AG08396 (cell line): ENCODE results near the gene UNK.

ENCODE experiments used
- DNase-seq: peaks from one replicate; pipeline ENCODE4 v3.0.0; 2012; ENCODE audit warnings: low spot score, mixed read lengths

The UNK gene

DNA sequence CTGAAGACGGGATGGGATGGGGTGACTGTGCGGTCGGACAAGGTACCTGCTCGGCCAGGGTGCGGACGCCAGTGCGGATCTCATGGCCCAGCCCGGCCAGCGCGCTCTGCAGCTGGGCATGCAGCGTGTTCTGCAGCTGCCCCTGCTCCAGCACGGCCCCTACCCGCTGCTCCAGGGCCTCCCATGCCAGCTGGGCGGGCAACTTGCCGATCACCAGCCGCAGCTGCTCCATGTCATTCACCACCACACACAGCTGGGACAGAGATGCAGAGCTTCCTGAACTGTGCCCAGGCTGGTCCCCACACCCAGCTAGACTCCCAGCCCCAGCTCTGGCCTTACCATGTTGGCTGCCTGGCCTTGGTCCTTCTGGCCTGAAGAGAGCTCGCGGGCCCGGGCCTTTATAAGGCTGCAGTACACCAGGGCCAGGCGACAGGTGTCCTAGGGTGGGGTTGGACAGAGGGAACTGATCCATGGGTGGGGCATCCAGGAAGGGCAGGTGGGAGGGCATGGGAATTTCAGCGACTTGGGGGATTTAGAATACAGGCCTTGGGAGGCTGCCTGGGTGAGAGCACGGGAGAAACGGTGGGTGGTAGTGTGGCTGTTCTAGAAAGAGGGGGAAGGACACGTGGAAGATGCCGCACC, 49.8 kb downstream of the UNK start:
- no peak for DNase-seq

DNA sequence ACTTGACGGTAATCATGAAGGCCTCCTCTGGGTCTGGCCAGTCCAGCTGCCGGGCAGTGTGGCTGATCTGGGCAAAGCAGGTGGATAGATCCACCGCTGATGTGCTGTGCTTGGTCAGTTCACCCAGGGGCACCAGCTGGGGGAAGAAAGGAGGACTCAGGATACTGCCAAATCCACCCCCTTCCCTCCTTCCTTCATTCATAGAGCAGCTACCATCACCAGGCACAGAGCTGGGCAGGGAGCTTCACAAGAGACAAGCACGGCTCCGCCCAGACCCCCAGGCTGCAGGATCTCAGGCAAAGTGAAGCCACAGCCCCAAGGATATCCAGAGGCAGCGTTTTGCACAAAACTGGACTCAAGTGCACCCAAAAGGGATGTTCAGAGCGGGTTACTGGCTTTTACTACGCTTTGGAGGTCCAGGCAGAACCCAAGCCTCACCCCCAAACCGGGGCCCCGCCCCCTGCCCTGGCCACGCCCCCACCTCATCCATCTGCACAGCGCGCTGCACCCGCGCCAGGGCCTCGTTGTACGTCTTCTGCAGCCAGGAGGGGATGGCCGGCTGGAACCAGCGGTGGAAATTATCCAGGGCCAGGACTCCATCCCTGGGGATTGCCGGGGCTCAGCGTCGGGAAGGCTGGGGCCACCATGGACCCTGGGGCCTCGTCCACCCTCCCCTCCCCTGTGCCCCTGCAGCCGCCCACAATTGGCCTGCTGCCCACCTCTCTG, 50.5 kb downstream of the UNK start:
- peak; percentile 65 for DNase-seq

DNA sequence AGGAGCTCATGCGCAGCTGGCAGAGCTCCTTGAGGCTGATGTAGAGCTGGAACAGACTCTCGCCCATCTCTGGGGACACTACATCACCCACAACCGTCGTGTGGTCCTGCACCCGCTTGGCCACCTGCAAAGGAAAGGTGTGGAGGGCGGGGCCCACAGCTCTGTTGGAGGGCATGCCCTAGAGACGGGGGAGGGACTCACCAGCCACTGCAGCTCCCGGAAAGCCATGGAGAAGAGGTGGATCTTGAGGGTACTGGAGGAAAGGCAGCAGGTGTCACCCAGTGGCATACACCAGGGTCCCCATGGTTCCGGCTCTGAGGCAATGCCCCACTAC, 51.0 kb downstream of the UNK start:
- no peak for DNase-seq

DNA sequence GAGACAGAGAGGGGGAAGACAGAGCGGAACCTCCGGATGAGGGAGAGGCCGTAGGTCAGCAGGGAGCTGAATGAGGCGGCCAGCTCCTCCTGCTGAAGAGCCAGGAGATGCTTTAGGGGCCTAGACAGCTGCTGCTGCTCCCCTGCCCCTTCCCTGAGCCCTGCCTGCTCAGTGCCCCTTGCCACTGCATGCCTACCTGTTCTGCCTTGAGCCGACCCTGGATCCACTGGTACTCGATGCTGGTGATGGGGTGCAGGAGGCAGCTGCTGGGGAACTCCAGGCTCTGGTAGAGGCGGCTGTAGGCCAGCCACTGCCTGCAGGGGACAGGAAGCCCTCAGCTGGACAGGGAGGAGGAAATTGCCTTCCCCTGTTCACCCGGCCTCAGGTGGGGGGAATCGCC, 52.0 kb downstream of the UNK start:
- no peak for DNase-seq

DNA sequence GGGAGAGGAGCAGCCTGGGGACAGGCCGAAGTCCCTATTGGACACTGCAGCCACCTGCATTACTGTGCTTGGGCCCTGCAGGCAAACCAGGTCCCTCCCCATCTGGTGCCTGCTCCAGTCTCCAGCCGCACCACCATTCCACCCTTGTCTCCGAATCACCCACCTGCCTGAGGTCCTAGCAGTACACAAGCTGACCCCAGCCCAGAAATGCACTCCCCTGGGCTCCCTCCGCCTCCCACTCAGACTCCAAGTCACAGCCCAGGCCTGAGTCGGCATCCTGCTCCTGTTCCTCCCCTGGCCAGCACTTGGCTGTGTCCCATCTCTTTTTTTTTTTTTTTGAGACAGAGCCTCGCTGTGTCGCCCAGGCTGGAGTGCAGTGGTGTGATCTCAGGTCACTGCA, 53.3 kb downstream of the UNK start:
- no peak for DNase-seq

DNA sequence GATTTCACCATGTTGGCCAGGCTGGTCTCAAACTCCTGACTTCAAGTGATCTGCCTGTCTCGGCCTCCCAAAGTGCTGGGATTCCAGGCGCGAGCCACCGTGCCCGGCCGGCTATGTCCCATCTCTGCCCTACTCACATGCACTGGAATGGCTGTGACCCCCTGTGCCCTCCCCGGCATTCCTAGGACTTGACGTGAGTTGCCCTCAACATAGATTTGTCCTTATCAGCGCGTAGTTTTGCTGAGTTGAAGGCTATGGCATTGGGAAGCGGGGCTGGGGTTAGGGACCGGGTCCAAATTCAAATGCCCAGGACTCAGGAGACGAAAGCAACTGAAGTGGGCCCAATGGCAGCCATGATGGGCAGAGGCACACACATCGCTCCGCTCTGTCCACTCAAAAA, 53.8 kb downstream of the UNK start:
- no peak for DNase-seq

DNA sequence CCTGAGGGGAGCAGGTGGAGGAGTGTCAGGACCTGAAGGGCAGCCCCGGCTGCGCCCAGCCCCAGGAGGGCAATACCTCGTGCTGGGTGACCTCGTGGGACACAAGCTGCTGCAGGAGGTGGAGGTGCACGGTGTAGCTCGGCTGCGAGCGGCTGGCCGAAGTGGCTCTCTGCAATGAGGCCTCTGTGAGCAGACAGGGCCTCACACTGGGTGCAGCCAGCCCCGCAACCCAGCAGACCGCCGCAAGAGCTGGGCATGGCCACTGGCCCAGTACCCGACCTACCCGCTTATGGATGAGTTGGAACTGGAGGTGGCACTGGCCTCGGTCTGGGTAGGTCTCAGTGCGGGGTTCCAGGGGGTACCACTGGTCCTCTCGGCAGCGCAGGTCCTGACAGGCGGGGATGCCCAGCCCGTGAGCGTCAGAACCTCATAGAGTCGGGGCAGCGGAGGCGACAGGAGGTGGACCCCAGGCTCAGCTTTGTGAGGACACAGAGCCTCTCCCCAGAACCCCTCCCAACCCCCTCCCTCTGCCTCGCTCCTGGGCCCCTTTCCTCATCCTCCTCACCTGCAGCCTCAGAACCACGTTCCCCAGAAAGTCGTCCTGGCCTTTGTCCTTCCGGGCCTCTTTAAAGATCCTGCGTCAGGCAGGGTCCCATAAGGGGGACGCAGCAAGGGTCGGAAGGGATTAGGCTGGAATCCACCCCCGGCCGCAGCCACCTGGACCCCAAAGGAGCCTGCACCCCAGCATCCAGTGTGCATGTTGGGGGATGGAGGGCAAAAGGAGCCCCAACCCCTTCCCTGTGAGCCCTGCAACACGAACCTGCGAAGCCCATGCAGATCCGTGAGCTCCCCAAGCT, 55.6 kb downstream of the UNK start:
- DNase-seq, result no peak

DNA sequence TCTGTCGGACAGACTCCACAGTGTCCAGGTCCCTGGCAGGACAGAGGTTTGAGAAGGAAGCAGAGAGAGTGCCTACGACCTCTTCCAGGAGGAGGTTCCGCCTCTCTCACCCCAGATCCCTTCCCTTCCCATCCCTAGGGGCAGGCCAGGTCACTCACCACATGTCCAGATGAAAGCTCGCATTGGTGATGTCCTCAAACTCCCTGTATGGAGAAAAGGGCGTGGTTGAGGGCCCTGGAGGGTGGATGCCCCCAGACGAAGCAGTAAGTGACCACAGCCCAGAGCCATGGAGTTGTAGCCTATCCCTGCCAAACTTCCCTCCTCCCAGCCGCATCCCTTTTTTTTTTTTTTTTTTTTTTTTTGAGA, 56.2 kb downstream of the UNK start:
- no peak for DNase-seq

DNA sequence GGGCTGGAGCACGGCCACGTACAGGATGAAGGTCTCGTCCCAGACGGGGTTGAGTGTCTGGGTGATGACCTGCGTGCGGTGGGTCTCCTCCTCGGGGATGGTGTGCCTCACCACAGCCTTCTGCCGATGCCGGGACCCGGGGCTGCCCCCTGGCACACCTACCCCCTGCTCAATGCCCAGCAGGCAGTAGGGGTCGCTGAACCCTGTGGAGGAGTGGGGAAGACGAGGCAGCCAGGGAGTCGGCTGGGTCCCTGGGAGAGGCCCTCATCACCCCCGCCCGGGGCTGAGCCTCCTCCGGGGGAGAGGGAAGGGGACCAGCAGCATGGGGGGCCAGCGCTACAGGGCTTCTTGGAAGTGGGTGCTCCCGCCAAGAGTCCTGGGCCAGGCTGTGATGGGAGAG, 57.8 kb downstream of the UNK start:
- no peak for DNase-seq

DNA sequence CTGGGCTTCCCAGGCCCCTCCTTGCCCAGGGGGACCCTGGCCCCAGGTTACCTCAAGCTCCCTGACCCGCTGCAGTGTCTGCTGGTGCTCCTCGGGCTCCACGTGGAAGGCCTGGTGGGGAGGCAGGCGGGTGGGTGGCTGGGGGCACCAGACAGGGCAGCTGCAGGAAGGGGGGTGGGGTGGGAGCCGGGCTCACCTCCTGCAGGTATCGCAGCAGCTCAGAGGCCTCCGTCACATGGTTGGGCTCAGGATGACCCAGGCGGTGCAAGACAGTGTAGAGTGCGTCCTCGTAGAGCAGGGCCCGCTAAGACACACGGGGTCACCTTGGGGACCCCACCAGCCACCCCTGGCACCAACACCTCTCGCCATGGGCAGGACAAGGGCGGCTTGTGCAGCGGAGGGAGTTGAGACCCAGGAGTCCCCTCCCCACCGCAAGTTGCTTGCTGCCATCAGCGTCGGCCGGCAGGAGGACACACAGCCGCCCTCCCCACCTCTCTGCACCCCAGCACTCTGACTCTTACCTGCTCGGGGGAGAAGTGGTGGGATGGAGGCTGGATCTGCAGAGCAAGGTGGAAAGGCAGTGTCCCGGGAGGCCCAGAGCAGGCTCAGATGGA, 58.5 kb downstream of the UNK start:
- DNase-seq, result no peak

DNA sequence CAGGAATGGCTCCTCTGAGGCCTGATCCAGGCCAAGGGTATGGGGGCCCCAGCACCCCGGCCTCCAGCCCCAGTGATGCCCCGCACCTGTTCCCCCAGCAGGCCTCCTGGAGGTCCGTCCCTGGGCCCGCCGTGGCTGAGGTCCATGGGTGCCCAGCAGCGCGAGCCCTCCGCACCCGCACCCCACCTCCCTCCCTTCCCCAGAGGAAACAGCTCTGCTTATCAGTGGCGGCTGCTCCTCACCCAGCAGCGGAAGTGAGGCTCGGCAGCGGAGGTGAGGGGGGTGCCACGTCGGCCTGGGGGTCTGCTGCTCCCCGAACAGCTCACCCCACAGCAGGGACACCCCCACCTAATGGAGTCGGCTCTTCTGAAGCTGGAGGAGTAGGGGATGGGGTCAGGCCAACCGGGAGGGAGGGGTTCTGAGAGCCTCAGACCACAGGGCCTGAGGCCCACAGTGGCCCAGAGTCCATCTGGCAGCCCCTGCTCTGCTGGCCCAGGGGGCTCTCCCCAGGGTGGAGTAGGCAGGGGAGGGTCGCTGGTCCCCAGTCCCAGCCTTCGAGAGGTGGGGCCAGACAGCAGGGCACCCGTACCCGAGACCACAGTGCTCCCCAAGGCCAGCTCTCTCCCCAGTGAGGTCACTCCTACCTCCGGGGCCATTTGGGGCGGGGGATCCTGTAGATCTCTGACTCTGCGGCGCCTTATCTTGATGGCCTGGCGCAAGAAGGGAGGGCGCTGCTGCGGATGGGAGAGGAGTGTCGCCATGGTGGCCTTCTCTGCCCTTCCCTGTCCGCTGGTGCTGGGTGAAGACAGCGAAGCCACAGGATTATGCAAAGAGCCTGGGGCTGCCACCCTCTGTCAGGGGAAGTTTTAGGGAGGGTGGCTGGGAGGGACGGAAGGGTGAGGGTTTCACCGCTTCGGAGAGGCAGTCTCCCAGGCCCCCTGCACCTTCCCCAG, 59.2 kb downstream of the UNK start, which contains the start of gene UNC13D:
Gene UNC13D (minus strand): TSS at position 828 of the 953 bp plus-strand sequence. CDS start 67 bp downstream, at position 761.
- DNase-seq, result no peak

DNA sequence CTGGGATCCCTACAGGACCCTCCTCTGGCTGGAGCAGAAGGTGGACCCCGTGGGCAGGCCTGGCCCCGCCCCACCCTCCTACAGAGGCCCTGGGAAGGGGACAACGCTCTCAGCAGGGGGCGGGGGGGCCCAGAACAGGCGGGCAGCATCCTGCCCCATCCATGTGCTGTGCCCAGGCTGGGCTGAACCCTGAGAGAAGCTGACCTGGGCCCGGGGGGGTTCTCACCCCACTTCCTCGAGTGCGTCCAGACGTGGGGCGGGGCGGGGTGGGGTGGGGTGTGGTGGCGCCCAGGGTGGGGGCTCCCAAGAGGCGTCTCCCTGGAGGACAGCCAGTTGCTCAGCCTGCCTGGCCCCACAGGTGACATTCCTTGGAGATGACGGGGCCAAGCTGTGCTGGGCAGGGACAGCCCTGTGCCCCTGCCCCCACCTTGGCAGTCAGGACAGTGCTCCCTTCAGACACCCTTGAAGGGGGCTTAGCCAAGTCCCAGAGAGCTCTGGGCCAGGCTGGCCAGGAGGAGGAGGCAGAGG, 60.0 kb downstream of the UNK start:
- DNase-seq, result no peak

DNA sequence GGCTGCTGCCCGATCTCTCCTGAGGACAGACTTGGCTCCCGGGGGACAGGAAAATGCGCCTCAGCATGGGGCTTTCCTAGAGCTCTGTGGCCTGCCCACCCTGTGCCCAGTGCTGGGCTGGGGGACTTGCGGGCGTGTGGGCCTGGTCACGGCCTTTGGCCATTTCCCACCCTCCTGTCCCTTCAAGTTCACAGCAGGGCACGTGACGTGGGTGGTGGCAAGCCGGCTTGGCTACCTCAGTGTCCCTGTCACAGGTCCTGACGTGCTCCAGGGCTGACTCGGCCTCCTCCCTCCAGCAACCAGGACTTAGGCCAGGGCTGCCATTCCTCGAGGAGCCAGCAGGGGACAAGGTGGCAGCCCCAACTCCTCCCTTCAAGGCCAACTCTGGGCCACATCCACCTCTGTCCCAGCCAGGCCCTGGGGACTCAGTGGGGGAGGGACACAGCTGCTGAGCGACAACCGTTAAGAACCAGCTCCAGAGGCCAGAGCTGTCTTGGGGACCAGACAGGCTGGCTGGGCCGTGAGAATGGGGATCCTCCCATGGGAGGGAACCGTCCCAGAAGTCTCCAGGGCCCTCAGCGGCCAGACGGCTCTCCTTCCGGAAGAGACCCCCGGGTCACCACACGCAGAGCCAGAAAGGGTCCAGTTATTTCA, 60.6 kb downstream of the UNK start:
- DNase-seq, result peak; percentile 88

DNA sequence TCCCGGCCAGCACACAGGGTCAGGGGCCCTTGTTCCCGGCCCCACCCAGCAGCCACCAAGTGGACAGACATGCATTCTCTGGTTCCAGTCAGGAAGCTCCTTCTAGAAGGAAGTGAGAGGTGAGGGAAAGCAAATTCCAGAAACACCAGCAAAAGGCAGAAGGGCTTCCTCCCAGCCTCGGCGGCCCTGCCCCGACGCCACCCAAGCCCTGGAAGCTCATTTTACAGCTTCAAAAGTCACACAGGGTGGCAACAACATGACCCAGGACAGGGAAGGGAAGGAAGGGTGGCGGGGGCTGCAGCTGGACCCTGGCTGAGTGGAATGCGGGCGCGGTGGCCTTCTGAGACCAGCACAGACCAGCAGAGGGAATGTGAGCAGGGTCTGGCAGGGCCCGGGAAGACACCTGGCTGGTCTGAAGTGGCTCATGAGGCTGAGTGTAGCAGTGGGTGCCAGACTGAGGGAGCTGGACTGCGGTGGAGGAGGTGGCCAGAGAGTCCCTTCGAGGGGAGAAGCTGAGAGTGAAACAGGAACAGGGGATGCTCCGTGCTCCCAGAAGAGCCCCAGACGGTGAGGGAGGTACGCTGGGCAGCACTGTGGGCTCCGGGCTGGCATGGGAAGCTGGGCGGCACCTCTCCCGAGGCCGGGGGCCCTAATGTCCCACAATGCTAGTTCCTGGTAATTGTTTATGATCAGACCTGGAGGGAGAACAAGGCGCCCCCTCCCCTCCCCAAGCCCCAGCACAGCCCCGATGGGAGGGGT, 61.5 kb downstream of the UNK start:
- no peak for DNase-seq

DNA sequence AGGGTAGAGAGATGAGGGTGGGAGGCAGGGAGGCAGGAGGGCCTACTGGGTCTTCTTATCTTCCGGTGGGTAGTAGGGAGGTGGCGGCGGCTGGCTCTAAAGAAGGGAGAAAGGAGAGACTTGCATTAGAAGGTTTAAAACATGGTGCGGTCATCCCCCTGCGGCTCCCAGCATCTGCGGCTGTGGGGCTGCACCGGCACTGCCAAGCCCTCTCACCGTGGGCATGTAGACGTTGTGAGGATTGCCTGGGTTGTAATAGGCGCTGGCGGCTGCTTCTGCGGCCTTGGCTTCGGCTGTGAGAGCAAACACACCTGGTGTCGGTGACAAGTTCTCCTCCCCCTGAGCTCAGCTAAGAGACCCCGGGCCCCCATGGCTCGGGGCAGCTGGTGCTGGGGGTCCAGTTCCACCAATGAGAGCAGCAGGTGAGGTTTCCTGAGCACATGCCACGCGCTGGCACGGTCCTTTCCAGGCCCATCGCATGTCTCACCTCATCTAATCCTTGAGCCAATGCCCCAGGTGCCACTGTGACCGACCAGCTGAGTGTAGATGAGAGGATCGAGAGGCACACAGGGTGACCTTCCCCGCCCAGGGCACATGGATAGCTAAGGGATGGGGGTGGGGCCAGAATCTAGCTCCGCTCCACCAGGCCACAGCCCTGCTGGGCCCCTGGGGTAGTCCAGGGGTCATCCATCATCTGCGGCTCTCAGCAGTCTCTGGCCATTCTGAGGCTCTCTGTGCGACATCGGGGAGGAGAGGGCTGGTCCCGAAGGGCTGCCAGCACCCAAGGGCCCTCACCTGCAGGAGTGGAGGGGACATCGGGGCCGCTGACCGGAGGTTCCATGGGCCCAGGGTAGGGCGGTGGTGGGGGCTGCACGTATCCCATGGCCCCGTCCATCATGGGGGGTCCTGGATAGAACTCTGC, 62.3 kb downstream of the UNK start:
- DNase-seq, result no peak

DNA sequence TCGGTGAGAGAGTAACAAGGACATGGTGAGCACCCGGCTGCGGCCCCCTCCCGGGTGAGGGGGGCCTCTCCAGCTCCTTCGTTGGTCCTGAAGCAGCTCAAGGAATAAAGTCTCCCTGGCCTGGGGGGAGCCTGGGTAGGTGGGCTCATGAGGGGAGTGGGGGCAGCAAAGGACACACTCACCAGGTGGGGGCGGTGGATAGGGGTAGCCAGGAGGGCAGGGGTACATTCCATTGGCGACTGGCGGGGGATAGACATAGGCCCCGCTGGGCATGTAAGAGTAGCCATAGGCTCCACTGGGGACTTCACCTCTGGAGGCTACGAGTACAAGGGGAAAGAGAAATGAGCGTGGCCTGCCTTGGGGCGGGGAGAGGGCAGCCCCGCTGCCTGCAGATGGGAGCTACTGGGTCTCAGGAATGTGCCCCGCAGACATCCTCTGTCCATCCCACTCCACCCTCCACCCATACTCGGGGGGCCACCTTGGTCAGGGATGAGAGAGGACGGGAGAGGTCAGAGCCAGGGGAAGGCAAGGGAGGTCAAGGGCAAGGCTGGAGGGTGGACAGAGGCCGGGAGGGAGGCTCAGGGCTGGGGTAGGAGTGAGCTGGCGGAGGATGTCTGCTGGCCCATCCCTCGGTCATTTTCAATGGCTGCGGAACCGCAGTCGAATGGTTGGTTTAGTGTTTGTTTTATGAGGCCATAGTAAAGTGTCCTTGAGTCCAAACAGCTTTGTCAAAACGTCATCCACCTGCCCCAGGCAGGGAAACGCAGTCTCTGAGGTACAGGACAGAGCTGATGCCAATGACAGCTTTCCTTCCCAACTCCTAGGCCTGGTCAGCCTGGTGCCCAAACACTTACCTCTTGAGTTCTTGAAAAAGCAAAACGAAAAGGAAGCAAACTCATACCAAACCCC, 63.3 kb downstream of the UNK start:
- no peak for DNase-seq

DNA sequence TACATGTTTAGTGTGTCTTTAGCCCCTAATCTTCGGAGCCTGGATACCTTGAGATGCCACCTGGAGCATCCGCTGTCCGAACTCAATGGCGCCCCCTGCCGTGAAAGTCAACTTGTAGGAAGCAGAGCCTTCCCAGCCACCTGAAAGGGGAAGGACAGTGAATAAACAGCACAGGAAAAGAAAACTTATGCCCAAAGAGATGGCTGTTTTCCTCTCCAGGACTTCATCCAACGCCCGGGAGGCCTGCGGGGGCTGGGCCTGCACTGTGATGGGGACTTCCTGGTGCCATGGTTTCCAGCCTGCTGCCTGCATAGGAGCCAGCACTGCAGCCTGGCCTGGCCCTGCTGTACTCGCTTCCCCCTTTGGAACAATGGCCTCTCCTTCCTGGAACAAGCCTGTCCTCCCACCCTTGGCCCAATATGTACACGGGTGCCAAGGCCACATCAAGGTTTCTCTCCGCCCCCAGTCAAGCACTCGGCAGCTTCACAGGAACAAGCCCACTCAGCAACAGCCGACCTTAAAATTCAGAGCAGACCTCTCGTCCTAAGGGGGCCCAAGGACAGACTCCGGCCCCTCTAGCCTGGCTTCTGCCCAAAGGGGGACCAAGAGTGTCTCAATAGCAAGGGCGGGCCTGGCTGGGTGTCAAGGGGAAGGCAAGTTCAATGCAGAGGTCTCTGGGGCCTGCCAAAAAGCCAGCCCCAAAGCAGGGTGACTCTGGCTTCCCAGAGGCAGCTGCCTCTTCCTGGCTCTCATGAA, 64.1 kb downstream of the UNK start:
- no peak for DNase-seq
